Rectal smooth muscle tissue (tissue), 1 donor: ENCODE data around the gene TTF2.

ENCODE experiments used
- H3K27ac ChIP-seq: one replicate; pipeline ENCODE4 v1.7.0; 2013; ENCODE audit warnings: low read depth, low read length, inconsistent platforms
- H3K27me3 ChIP-seq: one replicate; pipeline ENCODE4 v1.7.0; 2013; ENCODE audit warnings: low read length; ENCODE audit not compliant: control insufficient read depth, insufficient read depth
- H3K36me3 ChIP-seq: one replicate; pipeline ENCODE4 v1.7.0; 2013; ENCODE audit warnings: low read length; ENCODE audit not compliant: control insufficient read depth, insufficient read depth
- H3K4me1 ChIP-seq: one replicate; pipeline ENCODE4 v1.7.0; 2013; ENCODE audit warnings: low read length; ENCODE audit not compliant: control insufficient read depth, insufficient read depth
- H3K4me3 ChIP-seq: one replicate; pipeline ENCODE4 v1.7.0; 2013; ENCODE audit warnings: low read length
- H3K9ac ChIP-seq: one replicate; pipeline ENCODE4 v1.7.0; 2013; ENCODE audit warnings: low read length

TTF2 gene

DNA sequence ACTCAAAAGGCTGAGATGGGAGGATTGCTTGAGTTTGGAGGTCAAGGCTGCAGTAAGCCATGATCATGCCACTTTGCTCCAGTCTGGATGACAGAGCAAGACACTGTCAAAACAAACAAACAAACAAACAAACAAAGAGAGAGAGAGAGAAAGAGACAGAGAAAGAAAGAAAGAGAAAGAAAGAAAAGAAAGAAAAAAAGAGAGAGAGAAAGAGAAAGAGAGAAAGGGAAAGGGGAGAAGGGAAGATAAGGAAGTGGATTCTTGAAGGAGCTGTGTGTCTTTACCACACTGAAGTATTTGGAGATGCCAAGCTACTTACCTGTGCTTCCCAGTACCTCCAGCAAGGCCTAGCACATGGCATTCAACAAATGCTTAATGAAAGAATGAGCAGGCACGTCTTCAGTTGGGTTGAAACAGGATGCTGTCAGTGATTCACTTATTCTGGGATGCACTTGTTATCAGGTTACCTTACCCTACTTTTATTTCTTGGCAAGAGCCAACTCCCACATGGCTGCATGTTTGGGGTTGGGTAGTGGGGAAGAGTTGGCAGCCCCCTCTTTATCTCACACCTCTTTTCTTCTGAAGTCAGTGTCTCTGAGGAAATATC, 29.8 kb upstream of the TTF2 start:
- no peaks in the 10 kb centered on the region for H3K27me3 ChIP-seq
- H3K4me1 ChIP-seq: no peaks in the 10 kb centered on the region
- H3K36me3 ChIP-seq: peaks cover 2% of the 10 kb centered on the region
- no peak overlapping the region for H3K27ac ChIP-seq
- H3K9ac ChIP-seq: no peak overlapping the region
- no peak overlapping the region for H3K4me3 ChIP-seq

DNA sequence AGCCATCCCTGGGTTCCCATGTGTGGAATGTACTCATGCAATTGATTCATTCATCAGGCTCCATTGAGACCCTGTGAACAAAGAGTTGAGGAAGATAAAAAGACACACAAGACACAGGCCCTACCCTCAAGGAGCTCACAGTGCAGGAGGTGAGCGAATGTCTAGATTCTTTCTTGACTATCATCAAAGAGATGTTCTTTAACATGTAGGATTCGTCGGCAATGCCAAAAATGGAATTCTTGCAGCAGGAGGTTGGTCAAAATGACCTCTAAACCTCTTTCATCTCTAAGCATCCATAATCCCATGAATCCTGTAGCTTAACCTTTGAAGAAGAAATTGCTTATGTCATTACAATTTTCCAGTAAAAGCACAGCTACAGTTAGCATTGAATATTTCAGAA, 27.9 kb upstream of the TTF2 start:
- H3K27ac ChIP-seq: no peak overlapping the region
- H3K9ac ChIP-seq: no peak overlapping the region
- H3K27me3 ChIP-seq: no peaks in the 10 kb centered on the region
- H3K4me3 ChIP-seq: no peak overlapping the region
- no peaks in the 10 kb centered on the region for H3K36me3 ChIP-seq
- H3K4me1 ChIP-seq: no peaks in the 10 kb centered on the region

DNA sequence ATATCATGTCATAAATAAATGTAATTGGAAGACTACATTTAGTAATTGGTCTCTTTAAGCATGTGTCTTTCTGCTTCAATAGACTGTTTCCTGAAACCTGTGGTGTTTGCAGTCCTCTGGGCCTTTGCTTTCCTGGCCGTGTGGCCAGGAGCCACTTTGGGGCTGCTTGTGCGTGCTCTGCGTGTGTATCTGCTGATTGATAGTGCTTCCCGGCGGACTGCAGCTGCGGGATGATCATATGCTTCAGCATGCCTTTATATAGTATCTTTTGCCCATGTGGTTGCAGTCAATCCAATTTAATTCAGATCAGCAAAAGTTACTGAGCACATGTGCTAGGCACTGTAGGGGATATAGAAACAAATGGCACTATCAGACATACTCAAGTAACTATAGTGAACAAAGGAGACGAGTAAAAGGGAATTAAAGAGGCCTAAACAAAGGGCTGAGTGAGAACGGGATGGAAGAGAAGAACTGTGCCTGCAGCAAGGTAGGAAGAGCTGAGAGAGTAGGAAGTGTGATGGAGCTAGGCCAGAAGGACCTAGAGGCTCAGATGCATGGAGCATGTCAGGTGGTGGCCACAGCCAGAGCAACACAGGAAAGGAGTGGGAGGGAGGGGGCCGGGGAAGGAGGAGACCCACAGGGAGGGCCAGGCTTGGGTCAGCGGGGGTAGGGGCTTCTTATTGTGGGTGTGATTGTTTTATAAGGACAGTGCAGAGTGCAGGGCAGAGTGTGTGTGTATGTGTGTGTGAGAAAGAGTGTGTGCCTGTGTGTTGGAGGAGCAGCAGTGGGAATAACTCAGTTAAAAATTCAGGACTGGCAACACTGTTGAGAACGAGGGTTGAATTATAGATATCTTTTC, 27.2 kb upstream of the TTF2 start:
- no peak overlapping the region for H3K9ac ChIP-seq
- H3K36me3 ChIP-seq: no peaks in the 10 kb centered on the region
- no peak overlapping the region for H3K27ac ChIP-seq
- H3K27me3 ChIP-seq: no peaks in the 10 kb centered on the region
- H3K4me3 ChIP-seq: no peak overlapping the region
- H3K4me1 ChIP-seq: no peaks in the 10 kb centered on the region

DNA sequence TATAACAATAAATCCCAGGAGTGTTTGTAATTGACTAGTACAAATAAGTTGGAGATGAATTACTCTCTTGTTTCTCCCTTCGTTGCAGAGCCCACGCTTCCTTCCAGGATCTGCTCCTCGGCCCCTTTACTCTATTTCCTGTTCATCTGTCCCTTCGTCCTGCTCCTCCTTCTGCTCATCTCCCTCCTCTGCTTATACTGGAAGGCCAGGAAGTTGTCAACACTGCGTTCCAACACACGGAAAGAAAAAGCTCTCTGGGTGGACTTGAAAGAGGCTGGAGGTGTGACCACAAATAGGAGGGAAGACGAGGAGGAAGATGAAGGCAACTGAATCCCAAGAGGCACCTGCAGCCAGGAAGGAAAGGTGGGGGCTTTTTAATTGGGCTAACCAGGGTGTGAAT, 26.4 kb upstream of the TTF2 start:
- Histone ChIP-seq H3K4me3 (no peak overlapping the region), H3K9ac (no peak overlapping the region), H3K4me1 (no peaks in the 10 kb centered on the region), H3K27ac (no peak overlapping the region), H3K27me3 (no peaks in the 10 kb centered on the region), H3K36me3 (no peaks in the 10 kb centered on the region)

DNA sequence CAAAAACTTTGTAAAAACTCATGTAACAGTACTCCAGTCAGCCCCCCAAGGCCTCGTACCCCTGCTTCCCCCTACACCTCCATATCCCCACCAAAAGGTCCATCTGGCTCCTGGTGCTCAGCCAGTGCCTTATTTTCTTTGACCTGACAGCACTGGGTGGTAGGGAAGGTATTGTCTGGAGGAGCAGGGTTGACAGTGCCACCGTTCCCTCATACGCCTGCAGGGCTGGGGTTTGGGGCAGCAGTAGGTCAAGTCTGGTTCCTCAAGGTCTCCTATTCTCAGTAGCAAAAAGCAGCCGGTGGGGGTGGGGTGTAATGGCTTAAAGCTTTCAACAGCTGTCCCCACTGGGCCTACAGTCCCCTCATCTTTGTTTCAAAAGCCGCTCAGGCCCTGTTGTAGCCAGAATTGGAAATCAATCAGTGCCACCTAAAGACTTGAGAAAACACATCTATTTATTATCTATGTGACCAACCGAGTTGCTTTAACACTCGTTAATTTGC, 25.3 kb upstream of the TTF2 start:
- H3K36me3 ChIP-seq: no peaks in the 10 kb centered on the region
- no peaks in the 10 kb centered on the region for H3K27me3 ChIP-seq
- no peak overlapping the region for H3K9ac ChIP-seq
- no peaks in the 10 kb centered on the region for H3K4me1 ChIP-seq
- no peak overlapping the region for H3K27ac ChIP-seq
- no peak overlapping the region for H3K4me3 ChIP-seq

DNA sequence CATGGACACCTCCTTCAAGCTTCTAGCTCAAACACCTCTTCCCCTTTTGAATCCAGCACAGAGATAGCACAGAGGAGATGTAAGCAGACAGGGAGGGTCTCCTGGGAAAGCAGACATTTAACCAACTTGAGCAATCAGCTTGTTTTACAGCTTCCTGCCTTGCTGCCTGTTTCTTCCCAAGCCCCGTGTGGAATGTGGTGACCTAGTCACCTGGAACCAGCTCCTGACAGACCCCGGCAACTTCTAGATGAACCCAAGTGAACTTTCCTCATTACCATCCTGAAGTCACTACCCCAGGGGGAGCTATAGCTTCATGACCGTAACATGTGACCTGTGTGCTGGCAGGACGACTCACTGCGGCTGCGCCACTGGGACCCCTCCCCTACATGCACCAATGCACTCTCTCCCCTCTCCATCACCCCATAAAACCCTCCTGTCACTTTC, 24.1 kb upstream of the TTF2 start:
- H3K9ac ChIP-seq: no peak overlapping the region
- no peak overlapping the region for H3K27ac ChIP-seq
- no peak overlapping the region for H3K4me3 ChIP-seq
- no peaks in the 10 kb centered on the region for H3K4me1 ChIP-seq
- no peaks in the 10 kb centered on the region for H3K27me3 ChIP-seq
- no peaks in the 10 kb centered on the region for H3K36me3 ChIP-seq

DNA sequence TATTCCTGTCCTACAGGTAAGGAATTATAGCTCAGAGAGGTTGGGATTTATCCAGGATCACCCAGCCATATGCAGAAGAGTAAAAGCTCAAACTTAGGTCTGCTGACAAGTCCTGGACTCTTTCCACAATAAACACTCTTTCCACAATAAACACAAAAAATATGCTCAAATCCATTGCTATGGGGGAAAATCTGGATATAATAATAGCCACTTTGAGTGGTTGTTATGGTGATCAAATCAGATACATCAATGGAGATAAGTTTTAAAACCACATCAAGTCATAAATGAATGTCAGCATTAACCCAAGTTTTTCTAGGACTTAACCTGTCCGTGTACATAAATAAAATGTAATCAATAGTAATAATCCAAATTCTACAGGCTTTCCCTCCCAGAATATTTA, 22.3 kb upstream of the TTF2 start:
- Histone ChIP-seq H3K36me3 (no peaks in the 10 kb centered on the region), H3K4me1 (no peaks in the 10 kb centered on the region), H3K4me3 (no peak overlapping the region), H3K9ac (no peak overlapping the region), H3K27me3 (no peaks in the 10 kb centered on the region), H3K27ac (no peak overlapping the region)

DNA sequence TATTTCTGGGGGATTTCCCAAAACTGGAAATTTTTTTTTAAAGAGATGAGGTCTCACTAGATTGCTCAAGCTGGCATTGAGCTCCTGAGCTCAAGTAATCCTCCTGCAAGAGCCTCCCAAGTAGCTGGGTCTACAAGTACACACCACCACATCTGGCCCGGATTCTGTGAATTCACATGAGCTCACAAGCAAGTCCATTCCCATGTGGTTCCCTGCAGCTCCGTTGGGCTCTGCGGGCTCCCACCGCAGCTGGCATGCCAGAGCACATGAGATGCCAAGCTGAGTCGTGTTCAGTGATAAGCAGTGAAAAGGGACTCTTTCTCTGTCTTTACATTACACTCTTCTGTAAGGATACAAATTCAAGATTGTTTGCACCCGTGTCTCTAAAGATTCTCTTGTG, 21.9 kb upstream of the TTF2 start:
- Histone ChIP-seq H3K9ac (no peak overlapping the region), H3K4me3 (no peak overlapping the region), H3K4me1 (no peaks in the 10 kb centered on the region), H3K36me3 (no peaks in the 10 kb centered on the region), H3K27me3 (no peaks in the 10 kb centered on the region), H3K27ac (no peak overlapping the region)

DNA sequence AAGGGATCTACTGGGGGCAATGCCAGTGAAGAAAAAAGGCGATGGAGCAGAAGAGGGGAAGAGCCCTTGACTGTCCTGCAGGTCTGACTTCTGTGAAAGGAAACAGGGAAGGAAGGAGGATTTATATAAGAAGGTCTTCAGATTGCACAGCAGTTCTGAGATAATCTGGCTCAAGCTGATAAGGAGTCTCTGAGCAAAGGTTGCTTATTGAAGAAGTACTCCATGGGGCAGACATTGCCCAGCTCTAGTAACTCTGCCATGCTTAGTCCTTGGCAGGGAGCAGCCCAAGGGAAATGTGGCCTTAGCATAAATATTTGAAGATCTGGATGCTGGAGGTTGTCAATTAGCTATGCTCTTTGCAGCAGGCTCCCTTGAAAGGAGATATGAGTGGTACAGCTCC, 15.9 kb upstream of the TTF2 start:
- H3K27ac ChIP-seq: no peak overlapping the region
- no peaks in the 10 kb centered on the region for H3K4me1 ChIP-seq
- H3K9ac ChIP-seq: no peak overlapping the region
- no peak overlapping the region for H3K4me3 ChIP-seq
- H3K36me3 ChIP-seq: no peaks in the 10 kb centered on the region
- H3K27me3 ChIP-seq: no peaks in the 10 kb centered on the region

DNA sequence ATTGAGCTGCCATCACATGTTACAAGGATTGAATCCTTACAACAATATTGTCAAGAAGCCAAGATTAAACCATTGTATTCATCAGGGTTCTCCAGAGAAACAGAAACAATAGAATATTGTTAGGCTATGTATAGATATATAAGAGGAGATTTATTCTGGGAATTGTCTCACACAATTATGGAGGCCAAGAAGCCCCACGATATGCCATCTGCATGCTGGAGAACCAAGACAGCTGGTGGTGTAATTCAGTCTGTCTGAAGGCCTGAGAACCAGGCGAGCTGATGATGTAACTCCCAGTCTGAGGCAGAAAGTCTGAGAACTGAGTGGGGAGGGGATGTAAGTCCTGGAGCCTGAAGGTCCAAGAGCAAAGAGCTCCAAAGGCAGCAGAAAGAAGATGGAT, 14.5 kb upstream of the TTF2 start:
- Histone ChIP-seq H3K4me3 (no peak overlapping the region), H3K27ac (no peak overlapping the region), H3K4me1 (no peaks in the 10 kb centered on the region), H3K36me3 (no peaks in the 10 kb centered on the region), H3K9ac (no peak overlapping the region), H3K27me3 (no peaks in the 10 kb centered on the region)

DNA sequence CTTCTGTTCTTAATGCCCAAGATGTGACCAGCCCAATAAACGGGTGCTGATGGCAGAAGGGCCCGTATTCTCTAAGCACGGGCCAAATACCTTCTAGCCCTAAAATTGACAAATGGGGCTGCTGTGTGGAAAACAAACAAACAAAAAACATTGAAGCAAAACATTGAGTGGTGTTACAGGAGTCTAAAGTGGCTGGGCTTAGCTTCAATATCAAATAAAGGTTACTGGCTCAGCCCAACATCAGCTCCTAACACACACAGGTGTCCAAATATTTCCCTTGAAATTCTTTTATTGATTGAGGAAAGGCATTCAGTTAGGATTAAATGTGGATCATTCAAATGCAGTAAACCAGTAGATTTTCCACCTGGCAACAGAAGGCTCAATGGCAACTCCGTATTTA, 13.3 kb upstream of the TTF2 start:
- H3K27ac ChIP-seq: no peak overlapping the region
- H3K4me3 ChIP-seq: no peak overlapping the region
- H3K36me3 ChIP-seq: no peaks in the 10 kb centered on the region
- no peaks in the 10 kb centered on the region for H3K27me3 ChIP-seq
- no peaks in the 10 kb centered on the region for H3K4me1 ChIP-seq
- no peak overlapping the region for H3K9ac ChIP-seq

DNA sequence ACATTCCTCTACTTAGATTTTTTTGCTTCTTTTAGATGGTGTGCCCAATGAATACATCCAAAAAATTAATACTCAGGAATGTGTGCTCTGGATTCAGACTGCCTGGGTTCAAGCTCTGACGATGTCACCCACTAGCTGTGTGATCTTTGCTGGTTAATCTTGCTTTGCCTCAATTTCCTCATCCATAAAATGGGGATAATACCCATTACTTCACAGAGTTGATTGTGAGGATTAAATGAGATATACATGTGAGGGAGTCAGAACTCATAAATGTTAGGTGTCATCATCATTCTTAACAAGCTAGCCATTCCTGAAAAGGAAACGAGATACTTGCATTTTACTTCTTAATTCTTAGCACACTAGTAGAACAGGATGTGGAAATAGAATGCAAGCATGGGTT, 12.9 kb upstream of the TTF2 start:
- H3K36me3 ChIP-seq: no peaks in the 10 kb centered on the region
- H3K4me3 ChIP-seq: no peak overlapping the region
- no peak overlapping the region for H3K9ac ChIP-seq
- no peaks in the 10 kb centered on the region for H3K27me3 ChIP-seq
- no peaks in the 10 kb centered on the region for H3K4me1 ChIP-seq
- H3K27ac ChIP-seq: no peak overlapping the region

DNA sequence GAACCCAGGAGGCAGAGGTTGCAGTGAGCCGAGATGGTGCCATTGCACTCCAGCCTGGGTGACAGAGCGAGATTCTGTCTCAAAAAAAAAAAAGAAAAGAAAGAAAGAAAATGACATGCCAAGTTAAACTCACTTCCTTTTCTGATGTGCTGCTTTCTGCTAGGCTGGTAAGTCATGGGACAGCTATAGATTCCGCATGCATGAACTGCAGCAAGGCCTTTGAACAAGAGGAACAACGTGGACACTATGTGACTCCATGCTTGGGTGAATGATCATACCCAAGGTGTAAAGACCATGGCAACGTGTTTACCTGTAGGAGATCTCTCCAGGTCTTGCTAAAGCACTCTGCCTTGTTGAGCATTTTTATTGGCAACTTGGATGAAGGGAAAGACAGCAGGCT, 10.3 kb upstream of the TTF2 start:
- H3K36me3 ChIP-seq: no peaks in the 10 kb centered on the region
- H3K27me3 ChIP-seq: no peaks in the 10 kb centered on the region
- no peak overlapping the region for H3K4me3 ChIP-seq
- H3K4me1 ChIP-seq: no peaks in the 10 kb centered on the region
- H3K9ac ChIP-seq: no peak overlapping the region
- no peak overlapping the region for H3K27ac ChIP-seq
